Stimulated activated CD4-positive, alpha-beta T cell treated with anti-CD3 and anti-CD28 coated beads, Interleukin-4, amount 100 ng/mL, for 48 hours (primary cell): ENCODE measurements around the gene DNER.

ENCODE experiments used
- DNase-seq, 2 donors: peaks; one replicate each; pipeline ENCODE4 v3.0.0-alpha.2; 2020; ENCODE audit warnings: low read depth in 2 of 2

Gene DNER

DNA sequence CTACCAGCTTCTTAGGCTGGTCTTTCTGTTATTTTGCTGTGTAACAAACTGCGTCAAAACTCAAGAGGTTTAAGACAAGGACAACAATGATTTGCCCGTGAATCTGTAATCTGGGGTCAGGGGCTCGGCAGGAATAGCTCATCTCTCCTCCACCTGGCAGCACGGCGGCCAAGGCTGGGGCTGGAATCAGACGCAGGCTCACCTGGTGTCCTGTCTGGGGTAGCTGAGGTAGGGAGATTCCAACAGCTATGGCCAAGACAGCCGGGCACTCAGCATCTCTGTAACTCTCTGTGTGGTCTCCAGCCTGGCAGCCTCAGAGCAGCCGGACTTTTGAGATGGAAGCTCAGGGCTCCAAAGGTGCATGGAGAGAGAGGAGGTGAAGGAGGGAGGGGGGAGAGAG lies 42.3 kb downstream of the DNER start:
- no peak for DNase-seq

DNA sequence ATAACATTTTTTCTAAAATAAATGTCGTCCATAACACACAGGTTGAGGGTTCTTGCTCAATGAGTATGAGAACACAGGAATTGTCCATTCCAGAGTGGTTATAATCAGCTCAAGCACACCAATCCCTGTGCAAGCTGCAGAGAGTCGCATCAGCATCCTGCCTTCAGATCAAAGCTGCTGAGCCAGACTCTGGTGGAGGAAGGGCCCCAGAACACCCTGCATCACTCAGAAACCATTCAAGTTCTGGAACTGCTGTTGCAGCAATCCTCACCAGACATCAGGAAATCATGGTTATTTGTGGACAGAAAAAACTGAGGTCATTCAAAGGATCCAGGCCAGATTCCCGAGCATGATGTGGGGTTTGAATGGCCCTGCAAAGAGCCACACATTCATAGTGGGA lies 44.5 kb downstream of the DNER start:
- DNase-seq: no peak

DNA sequence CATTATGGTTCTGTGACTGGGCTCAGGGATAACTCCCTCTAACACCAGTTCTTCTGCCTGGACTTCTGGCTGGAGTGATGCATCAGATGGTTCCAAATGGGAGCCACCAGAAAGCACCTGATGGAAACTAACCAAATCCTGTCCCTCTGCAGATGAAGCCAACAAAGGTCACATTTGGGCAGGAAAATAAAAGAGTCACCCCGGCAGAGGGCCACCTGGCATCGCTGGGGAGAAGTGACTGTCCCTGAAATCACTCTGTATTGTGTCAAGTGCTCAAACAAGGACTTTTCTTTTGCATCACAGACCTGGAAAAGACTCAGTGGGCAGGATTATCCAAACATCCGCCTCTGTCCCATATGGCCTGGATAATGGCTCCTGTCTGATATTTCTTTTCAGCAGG lies 47.5 kb downstream of the DNER start:
- no peak for DNase-seq

DNA sequence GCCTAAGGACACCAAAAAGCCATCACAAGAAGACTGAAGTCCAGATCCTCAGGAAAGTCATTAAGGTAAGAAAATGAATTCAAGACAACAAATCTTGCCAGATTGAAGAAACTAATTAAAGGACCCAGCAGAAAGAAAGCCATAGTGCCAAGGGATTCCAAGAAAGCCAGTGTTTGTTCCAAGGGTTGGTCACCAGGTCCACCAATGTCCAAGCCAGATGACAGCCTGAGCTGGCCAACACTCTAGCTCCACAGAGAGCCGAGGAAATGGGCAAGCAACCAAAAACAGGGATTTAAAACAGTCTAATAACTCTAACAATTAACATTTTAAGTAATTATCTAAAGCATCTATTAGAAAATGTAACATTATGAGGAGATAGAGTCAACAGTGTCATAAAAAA lies 49.2 kb downstream of the DNER start:
- DNase-seq: no peak

DNA sequence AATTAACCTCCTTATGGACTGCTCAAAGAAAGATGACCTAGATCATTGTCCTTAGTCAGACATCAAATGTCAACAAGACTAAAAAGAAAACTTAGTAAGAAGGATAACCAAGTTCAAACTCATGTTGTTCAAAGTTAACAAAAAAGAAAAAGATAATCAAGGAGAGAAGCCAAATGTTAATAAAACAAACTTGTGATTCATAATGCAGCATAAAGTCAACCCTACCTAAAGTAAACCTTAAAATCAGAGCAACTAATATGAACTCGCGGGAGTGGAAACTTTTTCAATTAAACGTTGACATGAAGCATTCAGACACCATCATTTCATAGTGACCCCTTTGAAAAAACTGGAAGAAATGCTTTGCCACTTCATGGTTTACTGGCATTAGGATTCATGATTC lies 52.9 kb downstream of the DNER start:
- DNase-seq: no peak

DNA sequence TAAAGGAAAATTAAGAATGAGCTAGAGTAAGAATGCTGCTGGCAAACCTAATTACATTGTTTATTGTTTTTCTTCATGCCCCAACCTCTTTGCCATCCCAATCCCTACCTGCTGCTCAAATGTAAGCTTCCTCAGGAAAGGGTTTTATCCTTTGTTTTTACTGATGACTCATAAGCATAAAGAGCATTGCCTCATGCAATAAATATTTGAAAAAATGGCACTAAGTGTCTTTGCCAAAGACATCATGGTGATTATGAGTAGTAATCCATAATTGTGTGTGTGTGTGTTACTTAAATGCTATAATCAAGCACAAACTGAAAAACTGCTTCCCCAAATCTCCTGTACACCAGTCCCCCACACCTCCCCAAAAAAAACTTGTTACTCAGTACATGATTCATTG lies 53.4 kb downstream of the DNER start:
- DNase-seq: no peak

DNA sequence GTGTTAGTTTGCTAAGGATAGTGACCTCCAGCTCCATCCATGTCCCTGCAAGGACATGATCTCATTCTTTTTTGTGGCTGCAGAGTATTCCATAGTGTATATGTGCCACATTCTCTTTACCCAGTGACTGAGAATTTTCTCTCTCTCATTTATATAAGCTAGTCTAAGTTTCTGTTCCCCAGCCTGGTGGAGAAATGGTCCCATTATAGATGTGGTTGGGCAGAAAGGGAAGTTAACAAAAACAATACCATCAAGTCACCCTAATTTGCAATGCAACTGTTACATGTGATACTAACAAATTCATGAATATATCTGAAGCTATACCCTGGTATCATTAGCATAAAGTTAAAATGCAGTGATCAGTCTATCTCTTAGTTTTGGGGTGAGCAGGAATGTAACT lies 54.0 kb downstream of the DNER start:
- no peak for DNase-seq

DNA sequence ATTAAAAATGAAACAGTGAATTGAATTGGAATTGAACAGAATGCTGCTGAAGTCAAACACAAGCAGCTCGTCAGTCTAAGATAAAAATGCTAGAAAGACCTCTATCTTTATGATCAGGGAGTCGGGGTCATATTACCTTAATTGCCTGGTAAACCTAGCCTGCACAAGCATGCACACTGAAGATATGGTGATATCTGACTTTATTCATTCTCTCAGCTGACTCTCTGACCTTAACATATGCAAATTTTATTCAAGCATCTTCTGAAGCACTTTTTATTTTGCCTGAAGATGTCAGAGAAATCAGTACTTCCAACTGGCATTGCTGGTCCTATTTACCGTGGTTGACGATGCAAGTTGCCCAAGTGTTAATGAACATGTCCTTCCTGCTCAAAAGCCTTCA lies 56.4 kb downstream of the DNER start:
- DNase-seq: no peak

DNA sequence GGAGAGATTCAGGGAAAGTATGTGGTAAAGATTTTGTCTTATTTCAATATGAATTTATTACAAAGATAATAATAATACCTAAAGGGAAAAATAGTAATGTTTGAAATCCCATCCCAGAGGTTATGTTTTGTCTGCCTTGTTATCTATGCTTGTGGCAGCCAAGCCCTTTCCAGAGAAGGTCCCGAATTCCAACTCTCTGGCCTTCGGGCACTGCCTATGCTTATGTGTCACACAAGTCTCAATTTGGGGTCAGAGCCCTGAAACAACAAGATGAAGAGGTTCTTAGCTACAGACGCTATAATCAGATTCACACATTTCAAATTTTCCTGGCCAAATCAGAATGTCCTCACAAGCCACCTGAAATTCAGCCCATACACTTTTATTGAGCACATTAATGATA lies 59.9 kb downstream of the DNER start:
- DNase-seq: no peak

DNA sequence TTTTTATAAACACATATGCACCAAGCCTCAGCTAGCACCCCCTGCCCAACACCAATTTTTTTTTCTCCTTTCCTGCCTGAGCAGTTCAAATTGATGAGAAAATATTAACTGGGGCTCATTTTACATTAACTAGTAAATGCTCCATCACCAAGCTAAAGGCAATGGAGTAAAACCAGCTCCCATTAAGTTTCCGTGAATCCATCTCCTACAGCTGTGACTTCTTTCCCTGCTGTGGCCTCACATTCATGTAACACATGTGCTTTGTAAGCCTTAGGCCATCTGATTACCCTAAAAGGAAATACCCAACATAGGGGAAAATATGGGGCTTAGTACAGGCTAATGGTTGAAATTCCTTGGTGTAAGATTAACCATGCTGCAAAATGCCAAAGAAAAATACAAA lies 60.8 kb downstream of the DNER start:
- no peak for DNase-seq

DNA sequence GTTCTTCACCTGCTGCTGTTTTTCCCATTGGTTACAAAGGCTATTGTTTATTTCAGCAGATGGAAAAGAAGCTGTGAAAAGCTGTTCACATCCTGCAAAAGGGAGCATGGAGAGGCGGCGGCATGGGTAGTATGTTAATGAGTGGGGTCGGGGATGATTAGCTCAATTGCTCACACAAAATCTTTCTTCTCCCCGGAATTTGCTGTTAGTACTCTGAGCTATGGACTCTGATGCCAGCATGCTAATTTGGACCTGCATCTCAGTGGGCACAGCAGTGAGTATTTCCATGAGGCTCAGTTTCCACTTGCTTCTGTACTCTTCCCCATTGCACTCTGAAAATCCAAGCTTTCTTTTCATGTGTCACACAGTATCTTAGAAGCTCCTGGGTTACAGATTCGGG lies 61.6 kb downstream of the DNER start:
- DNase-seq: no peak

DNA sequence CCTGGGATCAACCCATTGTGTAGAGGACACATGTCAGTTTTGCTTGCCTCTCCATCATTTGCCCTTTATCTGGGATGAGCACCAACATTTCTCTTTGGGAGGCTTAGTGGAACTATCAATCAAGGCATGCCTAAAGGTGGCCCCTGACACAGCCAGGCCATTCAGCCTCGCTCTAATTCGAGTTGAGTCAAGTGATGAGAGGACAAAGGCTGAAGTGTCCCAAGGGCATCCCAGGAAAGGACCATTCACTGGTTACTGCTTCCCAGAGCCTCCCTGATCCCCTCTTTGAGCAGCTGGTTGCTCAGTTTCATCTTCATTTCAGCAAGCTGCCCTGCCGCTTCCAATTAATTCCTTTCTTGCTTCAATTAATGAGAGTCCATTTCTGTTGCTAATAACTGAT lies 63.5 kb downstream of the DNER start:
- DNase-seq: no peak

DNA sequence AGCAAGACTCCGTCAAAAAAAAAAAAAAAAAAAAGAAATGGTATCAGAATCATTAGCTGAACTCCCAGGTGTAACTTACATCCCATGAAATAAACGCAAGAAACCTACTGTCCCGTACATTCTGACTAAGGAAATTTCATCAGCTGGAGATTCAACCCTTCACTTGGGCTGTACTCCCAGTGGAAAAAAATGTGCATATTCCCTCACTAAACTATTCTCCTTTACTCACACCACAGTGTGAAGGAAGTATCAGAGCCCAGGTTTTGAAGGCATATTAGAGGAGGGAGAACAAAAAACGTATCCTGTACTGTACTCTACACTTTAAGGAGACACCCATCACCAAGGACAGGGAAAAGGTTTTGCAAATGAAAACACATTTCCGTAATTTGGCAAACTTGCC lies 64.3 kb downstream of the DNER start:
- DNase-seq: no peak

DNA sequence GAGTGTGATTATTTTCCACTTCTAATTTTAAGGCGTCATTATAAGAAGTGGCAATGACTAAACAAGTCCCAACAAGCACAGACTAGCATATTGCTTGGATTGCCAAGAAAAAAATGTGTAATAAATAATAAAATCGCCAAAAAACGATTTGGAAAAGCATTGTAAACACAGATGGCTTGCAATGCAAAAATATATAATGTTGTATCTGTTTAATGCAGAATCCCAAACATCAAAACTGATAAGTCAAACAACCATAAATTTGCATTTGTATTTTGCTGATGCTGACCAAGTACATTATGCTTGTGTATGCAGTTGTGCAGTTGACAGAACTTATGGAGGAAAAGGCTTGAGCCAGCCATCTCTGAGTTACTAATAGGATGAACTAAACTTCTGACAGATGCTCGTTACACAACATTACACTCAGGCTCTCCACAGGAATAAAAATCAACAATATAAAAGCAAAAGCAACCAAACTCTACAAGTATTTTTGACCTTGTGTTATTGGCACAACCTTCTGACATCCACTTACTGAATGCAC lies 68.1 kb downstream of the DNER start:
- DNase-seq: no peak

DNA sequence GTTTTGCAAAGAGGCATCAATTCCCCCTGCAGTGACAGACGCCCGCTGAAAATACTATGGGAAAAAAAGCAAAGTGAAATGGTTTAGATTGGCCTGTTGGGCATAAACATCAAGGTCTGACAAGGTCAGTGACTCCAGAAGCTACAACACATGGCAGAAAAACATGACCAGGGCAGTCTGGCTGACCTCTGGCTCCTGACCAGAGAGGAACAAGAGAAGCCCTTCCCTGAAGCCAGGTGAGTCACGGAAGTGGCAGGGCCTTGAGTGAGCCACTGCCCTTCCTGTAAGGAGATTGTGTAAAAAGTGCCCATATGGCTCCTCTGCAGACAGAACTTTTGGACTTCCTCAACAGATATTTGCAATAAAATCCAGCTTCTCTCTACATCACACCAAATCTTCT lies 72.0 kb downstream of the DNER start:
- DNase-seq: no peak

DNA sequence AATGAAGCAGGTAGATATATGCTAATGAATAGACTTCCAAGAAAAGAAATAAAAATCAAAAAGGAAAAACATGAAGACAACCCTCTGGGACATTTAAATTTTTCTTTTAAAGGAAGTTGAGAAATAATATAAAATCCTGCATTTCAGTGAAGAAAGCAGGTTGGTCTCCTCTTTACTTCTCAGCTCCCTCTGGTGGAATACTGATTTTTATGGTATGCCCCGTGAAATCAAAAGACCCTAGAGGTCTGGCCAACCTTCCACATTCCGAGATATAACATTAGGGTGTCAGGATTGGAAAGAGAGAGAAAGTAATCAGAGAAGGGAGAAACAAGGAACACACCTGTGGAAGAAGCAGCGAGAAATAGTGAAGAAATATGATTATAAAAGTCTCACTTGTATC lies 72.7 kb downstream of the DNER start:
- no peak for DNase-seq

DNA sequence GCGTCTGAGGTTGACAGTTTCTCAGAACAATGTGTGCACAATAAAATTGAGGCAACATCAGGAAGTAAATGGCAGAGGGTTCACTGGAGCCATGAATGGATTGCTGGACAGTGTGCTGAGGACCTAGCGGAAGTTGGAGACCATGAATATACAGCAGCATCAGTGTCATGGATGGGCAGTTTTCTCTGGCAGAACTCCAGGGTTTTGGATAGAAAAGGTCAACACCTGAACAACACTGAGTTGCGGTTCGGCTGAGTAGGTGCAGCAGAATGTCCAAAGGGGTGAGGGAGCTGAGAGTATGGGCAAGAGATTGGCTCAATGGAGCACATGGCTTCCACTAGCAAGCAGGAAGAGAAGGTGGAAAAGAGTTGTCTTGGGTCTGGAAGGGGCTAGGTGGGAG lies 73.7 kb downstream of the DNER start:
- no peak for DNase-seq

DNA sequence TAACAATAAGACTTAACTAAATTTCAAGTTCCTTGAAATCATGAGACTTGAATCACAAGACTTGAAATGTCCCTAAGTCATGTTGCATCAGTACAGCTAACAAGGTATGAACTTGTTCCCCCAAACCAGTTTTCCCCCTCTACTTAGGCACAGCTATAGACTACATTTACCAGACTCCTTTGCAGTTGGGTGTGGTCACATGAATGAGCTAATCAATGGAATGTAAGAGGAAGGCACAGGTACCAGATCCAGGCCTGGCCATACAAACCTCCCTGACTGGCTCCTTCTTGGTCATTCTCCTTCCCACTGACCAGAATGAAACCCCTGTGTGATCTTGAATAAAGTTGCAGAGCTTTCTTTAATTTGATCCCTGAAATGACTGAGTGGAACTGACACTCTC lies 77.8 kb downstream of the DNER start:
- no peak for DNase-seq

DNA sequence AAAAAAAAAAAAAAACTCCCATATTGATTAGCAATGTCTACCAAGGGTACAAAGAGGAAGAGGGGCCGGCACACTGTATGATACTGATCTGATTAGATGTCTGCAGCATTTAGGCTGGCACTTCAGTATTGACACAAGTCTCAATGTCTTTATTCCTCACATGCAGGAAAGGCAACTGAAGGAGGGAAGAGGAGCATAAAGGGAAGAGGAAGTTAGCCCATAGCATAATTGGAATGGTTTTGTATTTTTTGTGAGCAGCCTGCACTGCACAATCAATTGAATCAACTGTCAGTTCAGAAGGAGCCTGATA lies 79.0 kb downstream of the DNER start:
- DNase-seq: no peak

DNA sequence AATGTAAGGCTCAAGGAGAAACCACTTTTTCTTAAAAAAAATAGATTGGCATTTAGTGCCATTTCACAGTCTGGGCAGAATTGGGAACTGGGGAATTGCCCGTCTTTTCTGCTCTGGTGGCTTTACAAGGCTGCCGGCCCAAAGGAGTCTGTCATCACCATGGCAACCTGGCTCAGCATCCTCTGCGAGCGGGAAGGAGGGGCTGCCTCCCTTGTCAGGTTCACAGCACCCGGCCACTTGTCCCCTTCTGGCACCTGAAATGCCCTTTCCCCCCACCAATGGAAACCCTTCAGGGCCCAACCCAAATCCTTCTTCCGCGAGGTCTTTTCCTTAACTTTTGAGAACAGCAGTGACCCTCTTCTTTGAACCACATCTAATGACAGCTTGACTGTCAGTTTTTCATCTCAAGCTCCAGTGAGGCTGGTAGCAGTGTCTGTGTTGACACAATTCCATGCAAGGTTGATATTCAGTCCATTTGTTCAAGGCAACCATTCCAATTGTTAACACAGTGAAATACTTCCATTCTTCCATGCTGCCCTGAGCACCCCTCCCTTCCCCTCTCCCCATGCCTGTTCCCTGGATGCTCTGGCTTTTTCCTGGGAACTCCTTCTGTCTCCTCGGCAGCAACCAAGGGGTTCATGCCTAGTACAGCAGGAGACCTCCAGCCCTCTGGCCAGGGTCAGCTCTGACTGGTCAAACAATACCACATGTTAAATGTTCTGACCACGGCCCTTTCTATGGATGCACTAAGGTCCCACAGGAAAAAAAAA lies 79.6 kb downstream of the DNER start:
- DNase-seq: no peak

DNA sequence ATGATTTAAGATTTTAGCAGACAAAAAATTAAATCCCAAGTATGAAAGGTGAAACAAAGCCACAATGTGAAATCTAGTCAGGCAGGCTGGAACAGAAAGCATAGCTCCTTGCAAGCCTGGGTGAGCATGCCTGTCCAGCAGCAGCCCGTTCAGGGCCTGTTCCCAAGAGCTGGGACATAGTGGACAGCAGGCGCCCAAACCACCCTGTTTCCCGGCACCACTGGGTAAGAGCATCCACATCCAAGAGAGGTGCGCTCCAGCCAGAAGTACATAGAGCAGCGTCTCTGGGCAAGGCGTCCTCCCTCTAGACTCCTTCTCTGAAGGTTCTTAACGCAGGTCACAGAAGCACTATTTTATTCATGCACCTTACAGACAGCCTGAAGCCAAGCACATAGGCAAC lies 80.8 kb downstream of the DNER start:
- DNase-seq: no peak

DNA sequence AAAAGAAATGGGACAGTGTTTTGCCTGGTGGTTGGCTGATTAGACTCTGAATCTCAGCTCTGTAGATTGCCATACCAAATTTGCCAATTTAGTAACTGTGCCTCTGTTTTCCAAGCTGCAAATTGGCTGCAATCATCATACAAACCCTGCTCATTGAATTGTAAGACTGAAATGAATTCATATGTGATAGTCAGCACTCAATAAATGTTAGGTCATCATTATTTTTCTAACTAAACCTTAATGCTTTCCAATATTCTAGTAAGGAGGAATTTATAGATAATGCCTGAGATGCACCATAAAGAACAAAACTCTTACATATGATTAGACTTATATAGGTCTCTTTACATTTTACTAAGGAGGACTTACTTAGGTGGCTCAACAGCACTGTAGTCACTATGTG lies 85.3 kb downstream of the DNER start:
- DNase-seq: no peak

DNA sequence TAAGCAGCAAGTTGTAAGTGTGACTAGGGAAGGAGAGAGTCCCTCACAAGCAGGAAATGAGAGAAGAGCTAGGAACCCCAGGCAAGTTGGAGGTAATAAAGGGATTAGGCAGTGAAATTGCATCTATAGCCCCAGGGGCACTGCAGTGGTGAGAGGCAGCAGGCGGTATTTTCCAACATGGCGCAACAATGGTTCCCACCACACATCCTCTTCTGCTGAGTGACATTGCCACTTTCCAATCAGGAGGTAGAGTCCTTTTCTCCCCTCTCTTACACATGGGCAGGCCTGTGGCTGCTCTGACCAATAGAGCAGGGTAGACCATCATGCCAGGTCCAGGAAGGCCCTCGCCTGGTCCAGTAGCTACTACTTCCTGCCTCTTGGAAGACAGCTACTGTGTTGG lies 86.6 kb downstream of the DNER start:
- no peak for DNase-seq
